Stromal cell of bone marrow (primary cell): ENCODE data around the gene TNFAIP2.

Source experiments
- DNase-seq: peaks from one replicate; pipeline ENCODE4 v3.0.0-alpha.2; 2012; ENCODE audit warnings: low read depth

Gene TNFAIP2

DNA sequence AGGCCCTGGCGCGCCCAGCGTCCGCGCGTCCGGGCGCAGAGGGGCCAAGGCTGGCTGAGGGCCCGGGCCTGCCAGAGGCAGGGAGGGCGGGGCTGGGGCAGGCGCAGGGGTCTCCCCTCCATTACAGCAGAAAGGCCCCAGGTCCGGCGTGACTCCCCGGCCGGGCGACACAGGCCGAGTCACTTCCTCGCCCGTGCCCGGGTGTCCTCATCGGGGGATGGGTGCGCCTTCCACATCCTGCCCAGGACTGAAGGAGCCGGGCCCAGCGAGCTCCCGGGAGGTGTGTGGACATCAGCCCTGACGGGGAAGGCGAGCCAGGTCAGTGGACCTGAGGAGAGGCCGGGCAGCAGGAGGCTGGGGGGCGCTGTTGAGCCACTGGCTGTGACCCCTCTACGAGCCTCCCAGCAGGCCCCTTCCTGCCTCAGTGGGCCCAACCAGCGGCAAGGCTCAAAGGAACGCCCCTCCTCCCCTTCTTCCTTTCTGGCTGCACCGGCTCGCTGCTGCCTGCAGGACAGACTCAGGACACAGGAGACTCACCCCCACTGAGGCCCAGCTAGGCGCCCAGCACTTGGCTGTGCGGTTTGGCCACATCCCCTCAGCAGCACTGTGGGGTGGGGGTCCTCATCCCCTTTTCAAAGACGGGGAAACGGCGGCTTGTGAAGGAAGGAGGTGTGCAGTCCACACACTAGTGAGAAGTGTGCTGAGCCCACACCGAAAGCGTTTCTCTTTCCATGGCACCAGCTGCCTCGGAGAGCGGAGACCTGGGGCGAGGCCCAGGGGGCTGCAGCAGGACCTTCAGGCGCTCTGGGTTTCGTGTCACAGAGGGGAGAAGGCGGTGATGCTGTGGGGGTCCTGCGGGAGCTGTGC is 606 bp downstream of the TNFAIP2 start:
- DNase-seq = no peak

- no peak for DNase-seq
These were observed 1.3 kb downstream of the TNFAIP2 start for GRCh38 chr14:103124501-103125001.

DNA sequence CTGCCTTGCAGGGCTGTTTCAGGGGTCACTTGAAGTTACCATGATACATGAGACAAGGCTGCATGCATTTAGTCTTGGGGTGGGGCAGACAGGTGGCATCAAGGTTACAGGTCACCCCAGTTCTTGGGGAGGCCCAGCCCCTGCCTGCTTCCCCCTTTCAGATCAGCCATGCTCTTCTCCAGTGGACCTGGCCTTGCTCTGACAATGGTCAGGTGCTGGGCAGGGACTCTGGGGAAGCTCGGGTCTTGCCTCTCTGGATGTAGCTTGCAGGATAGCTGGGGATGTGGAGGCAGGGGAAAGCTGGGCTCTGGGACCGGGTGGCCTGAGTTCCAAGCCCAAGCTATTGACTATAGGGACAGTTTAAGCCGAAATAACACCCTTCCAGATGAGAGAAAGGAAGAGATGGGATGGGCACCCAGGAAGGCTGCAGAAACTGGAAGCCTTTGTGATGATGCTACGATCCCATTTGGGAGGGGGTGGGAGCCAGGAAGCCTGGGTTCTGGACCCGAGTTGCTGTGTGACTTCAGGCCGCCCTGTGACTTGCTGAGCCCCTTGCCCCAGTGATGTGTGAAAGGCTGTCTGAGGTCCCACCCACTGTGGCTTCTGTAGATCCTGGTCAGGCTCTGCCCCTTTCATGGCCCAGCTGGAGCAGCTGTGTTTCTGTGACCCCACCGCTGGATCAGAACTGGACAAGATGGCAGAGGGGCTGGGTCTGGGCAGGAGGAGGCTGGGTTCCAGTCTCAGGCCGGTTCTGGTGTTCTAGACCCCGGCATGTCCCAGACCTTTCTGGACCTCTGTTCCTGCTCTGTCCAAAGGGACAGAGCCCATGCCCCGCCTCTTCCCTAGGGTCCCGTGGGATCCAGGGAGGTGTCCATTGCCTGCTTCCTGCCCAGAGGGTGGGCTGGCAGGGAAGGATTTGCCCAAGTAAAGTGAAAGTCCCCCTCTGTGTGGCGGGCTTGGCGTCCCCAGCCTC is 2.1 kb downstream of the TNFAIP2 start:
- DNase-seq = no peak

DNA sequence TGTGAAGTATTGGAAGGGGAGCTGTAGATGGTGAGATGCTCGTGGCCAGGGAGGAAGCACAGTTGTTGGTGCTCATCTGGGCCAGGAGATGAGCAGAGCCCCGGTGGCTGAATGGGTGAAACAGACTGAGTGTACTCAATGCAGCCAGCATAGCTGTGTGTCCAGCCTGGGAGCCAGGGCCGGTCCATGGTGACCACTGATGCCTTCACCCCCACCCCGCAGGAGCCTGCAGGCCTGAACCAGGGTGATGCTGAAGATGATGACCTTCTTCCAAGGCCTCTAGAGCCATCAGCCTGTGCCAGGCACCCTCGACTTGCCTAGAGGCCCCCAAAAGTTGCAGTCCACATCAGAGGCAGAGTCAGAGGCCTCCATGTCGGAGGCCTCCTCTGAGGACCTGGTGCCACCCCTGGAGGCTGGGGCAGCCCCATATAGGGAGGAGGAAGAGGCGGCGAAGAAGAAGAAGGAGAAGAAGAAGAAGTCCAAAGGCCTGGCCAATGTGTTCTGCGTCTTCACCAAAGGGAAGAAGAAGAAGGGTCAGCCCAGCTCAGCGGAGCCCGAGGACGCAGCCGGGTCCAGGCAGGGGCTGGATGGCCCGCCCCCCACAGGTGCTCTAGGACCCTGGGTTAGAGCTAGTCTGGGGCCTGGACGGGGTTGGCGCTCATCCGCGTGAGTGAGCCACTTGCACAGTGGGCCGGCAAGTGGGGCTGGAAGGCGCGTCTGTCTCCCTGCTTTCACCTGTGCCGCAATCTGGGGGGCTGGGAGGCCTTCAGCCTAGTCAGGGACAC is 3.0 kb downstream of the TNFAIP2 start:
- DNase-seq = no peak

DNA sequence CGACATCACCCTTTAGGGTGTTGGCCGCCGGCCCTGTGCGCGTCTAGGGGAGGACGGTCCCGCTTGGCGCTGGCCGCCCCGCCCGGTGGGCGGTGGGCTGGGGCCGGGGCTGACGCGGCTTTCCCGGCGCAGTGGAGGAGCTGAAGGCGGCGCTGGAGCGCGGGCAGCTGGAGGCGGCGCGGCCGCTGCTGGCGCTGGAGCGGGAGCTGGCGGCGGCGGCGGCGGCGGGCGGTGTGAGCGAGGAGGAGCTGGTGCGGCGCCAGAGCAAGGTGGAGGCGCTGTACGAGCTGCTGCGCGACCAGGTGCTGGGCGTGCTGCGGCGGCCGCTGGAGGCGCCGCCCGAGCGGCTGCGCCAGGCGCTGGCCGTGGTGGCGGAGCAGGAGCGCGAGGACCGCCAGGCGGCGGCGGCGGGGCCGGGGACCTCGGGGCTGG is 3.6 kb downstream of the TNFAIP2 start:
- DNase-seq = no peak

DNA sequence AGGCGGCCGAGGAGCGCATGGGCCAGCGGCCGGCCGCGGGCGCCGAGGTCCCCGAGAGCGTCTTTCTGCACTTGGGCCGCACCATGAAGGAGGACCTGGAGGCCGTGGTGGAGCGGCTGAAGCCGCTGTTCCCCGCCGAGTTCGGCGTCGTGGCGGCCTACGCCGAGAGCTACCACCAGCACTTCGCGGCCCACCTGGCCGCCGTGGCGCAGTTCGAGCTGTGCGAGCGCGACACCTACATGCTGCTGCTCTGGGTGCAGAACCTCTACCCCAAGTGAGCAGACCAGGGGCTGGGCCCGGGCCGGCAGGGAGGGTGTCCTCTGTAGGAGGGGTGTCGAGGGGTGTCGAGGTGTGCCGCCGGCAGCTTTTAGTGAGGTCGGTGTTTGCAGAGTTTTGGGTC is 4.1 kb downstream of the TNFAIP2 start:
- DNase-seq = no peak

GRCh38 chr14:103127861-103128598 is 4.8 kb downstream of the TNFAIP2 start:
- no peak for DNase-seq

DNA sequence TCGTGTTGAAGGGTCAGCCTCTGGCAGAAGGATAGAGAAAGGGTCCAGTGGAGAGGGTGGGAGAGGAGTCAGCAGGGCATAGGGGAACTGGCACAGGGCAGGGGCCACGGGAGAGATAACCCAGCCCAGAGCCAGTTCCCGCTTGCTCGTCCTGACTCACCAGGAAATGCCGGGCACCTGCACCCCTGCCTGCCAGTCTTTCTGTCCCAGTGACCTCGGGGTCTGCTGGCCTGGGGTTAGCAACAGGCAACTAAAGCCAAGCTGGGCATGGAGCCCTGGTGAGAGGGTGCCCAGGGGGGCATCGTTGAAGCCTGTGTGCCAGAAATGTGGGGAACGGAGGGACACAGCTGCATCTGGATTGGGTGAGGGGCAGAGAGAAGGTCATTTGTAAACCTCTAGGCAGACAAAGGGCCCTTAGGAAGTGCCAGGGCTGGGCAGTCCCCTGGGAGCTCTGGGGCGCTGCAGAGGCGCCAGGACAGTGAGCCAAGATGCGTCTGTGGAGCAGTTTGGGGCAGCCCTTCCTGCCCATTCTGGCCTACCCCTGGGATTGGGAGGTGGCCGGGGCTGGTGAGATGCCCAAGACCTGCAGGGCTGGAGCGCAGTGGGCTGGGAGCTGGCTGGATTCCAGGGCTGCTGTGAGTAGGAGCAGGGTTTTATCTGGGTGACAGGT is 5.5 kb downstream of the TNFAIP2 start:
- no peak for DNase-seq

DNA sequence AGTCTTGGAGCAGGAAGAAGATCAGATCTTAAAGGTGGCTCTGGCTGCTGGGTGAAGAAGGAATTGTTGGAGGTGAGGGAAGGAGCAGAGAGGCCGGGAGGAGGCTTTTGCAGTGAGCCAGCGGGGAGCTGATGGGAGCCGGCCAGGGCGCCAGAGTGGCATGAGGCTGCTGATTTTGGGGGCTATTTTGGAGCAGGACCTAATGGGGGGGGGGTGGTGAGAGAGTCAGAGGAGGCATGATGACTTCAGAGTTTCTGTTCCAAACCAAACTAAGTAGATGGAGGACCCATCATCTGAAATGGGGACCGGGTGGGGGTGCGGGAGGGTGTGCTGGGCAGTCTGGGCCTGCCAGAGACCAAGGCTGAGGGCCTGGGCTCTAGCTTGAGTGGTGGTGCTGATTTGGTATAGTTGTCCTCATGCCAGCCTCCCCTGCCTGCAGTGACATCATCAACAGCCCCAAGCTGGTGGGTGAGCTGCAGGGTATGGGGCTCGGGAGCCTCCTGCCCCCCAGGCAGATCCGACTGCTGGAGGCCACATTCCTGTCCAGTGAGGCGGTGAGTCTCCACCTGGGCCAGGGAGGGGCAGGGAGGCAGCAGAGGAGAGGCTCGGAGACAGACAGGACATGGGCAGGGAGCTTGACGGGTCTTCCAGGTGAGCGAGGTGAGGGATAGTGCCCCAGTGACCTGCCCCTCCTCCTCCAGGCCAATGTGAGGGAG is 6.2 kb downstream of the TNFAIP2 start:
- DNase-seq = no peak

DNA sequence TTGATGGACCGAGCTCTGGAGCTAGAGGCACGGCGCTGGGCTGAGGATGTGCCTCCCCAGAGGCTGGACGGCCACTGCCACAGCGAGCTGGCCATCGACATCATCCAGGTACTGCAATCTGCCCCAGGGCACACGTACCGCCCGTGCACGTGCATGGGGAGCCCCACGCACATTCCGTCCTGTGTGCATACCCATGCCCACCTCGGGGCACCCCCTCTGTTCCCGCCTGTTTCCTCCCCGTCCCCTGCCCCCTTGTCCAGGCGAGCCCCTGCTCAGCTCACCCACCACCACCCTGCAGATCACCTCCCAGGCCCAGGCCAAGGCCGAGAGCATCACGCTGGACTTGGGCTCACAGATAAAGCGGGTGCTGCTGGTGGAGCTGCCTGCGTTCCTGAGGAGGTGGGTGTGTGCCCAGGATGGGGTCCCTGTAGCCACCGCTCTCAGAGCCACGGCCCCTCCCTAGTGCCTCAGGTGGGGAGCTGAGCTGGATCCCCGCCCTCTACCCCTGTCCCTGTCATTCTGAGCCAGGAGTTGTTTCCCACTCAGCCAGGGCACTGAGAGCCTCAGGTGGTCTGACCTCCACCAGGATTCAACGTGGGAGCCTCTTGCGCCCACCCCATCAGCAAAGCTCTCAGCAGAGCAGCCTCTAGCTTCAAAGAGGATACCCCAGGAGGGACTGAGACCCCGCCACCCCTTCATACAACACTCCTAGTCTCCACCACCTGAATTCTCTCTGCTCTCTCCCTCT is 6.9 kb downstream of the TNFAIP2 start:
- DNase-seq = no peak

GRCh38 chr14:103130965-103131364 is 7.7 kb downstream of the TNFAIP2 start:
- DNase-seq = peak; percentile 62

GRCh38 chr14:103131580-103131979 is 8.3 kb downstream of the TNFAIP2 start:
- no peak for DNase-seq

- no peak for DNase-seq
These were observed 9.3 kb downstream of the TNFAIP2 start for GRCh38 chr14:103132381-103133209.

GRCh38 chr14:103133210-103134140 is 10.2 kb downstream of the TNFAIP2 start:
- no peak for DNase-seq

DNA sequence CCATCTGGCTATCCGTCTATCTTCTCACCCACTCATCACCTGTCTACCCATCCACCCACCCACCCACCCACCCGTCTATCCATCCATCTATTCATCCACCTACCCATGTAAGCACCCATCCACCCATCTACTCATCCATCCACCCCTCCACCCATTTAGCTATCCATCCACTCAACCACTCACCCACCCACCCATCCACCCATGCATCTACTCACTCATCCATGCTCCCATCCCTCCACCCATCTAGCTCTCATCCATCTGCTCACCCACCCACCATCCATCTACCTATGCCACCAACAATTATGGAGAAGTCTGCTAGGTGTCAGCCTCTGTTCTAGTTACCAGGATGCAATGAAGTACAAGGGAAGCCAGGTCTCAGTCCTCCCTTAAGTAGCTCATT is 11.1 kb downstream of the TNFAIP2 start:
- no peak for DNase-seq

- DNase-seq = no peak
These were observed 11.7 kb downstream of the TNFAIP2 start for GRCh38 chr14:103134919-103135318.
